Right cardiac atrium (tissue), 5 donors: ENCODE data around the gene SEMA3B. TPM values are rescaled to one million over a fixed set of nuclear protein-coding genes. Genes with fewer than 3 reads are reported as not detected.

Experiments used
- ATAC-seq, 2 donors: fragments of 200-7000 bp; cut with Tn5 transposase; one replicate each; pipeline versions ENCODE4 v1.8.0 to v1.9.1; 2020; ENCODE audit warnings: moderate library complexity in 2 of 2, mild to moderate bottlenecking in 1 of 2
- DNase-seq, 3 donors: peaks; one replicate each; pipeline ENCODE4 v3.0.0-alpha.2; 2020
- H3K27ac ChIP-seq: one replicate; pipeline ENCODE4 v1.5.1; 2013; ENCODE audit warnings: mild to moderate bottlenecking, low read length, control low read depth, moderate library complexity
- H3K27me3 ChIP-seq: one replicate; pipeline ENCODE4 v1.6.1; 2013; ENCODE audit not compliant: control insufficient read depth, insufficient read depth
- H3K4me1 ChIP-seq: one replicate; pipeline ENCODE4 v1.6.1; 2013; ENCODE audit warnings: low read length; ENCODE audit not compliant: control insufficient read depth, insufficient read depth
- H3K4me3 ChIP-seq: one replicate; pipeline ENCODE4 v1.5.1; 2013; ENCODE audit warnings: low read length, control low read depth
- H3K9me3 ChIP-seq: one replicate; pipeline ENCODE4 v1.6.1; 2013; ENCODE audit warnings: low read length; ENCODE audit not compliant: control insufficient read depth
- WGBS: extraction: QIAGEN DNeasy Blood & Tissue Kit; methylation state at CpG from one replicate; pipeline ENCODE4 v1.1.7; 2013; 5-methylcytosine and 5-hydroxymethylcytosine counted together
- intact Hi-C, 4 donors: fragments of 100-400 bp; cut with DNase I; formaldehyde crosslinking; loops; one replicate each; pipeline versions ENCODE4 v1.11.0 to v1.14.0; 2022 to 2023
- long read RNA-seq, 4 donors: library from polyadenylated mRNA; unstranded; transcript quantifications; one replicate each; pipeline ENCODE4 v2.0.0, GENCODE V29; 2020 to 2021
- polyA plus RNA-seq: library from polyadenylated mRNA; stranded (reverse); fragments of 200-250 nt; gene quantifications from one replicate; pipeline ENCODE4 v1.2.3, GENCODE V29; 2013
- total RNA-seq, 4 donors: library from RNA; stranded (reverse); fragmentation: NEBNext Ultra II Directional; extraction: Animal tissue kit (Norgen Biotek cat#: 25700); gene quantifications; one replicate each; pipeline ENCODE4 v1.2.1, GENCODE V29; 2021
- donor health status: healthy with polysubstance abuse.
- donor health status: DM: no; HTN: yes; CAD: no.
- donor health status: DM: no; HTN: no; CAD: no.
- donor health status: DM: no; HTN: yes; CAD: no; lungs with severe emphysema.
- donor health status: DM: yes; HTN: yes; CAD: no.

Gene SEMA3B
- total RNA-seq: 10 to 100 TPM; 19.2 to 33.9 (median 29.3) TPM
- 35.7 TPM for polyA plus RNA-seq
- long read RNA-seq, donor 1, transcript SEMA3B-213 (18 exons, 2,925 nt): major isoform, 26 of 118 reads
- long read RNA-seq, donor 1, transcript SEMA3B-212 (17 exons, 2,958 nt): minor isoform, 5 of 118 reads
- long read RNA-seq, donor 1, partial matches to known transcripts: 14 of 118 reads
- long read RNA-seq, donor 1, other reads (novel, unspliced or antisense): 62 of 118 reads
- long read RNA-seq, donor 2, transcript SEMA3B-213 (18 exons, 2,925 nt): major isoform, 19 of 110 reads
- long read RNA-seq, donor 2, partial matches to known transcripts: 12 of 110 reads
- long read RNA-seq, donor 2, other reads (novel, unspliced or antisense): 71 of 110 reads
- long read RNA-seq, donor 3, transcript SEMA3B-204 (17 exons, 2,755 nt): minor isoform, 12 of 209 reads
- long read RNA-seq, donor 3, transcript SEMA3B-212 (17 exons, 2,958 nt): minor isoform, 10 of 209 reads
- long read RNA-seq, donor 3, transcript SEMA3B-213 (18 exons, 2,925 nt): major isoform, 50 of 209 reads
- long read RNA-seq, donor 3, partial matches to known transcripts: 20 of 209 reads
- long read RNA-seq, donor 3, other reads (novel, unspliced or antisense): 115 of 209 reads
- long read RNA-seq, donor 4, transcript SEMA3B-213 (18 exons, 2,925 nt): major isoform, 16 of 69 reads
- long read RNA-seq, donor 4, partial matches to known transcripts: 6 of 69 reads
- long read RNA-seq, donor 4, other reads (novel, unspliced or antisense): 42 of 69 reads

- WGBS: 38% methylated on average over 21 of the region's 21 CpGs
- H3K4me1 ChIP-seq: peaks cover 14% of the 10 kb centered on the region
- peak; percentile 27 to 40 for ATAC-seq
- no peaks in the 10 kb centered on the region for H3K27me3 ChIP-seq
- intact Hi-C loops: no loop called here
- H3K4me3 ChIP-seq: peak within 1 kb of the TSS; percentile 3
- peak within 1 kb of the TSS; percentile 84 for H3K27ac ChIP-seq
- no peaks in the 10 kb centered on the region for H3K9me3 ChIP-seq
- DNase-seq: peak; percentile 73 to 87 (median 85)
These were observed at the start of gene SEMA3B for GRCh38 chr3:50268703-50269451. Gene SEMA3B (plus strand): TSS chr3:50269147. CDS start chr3:50269241, 94 bp downstream.

- Histone ChIP-seq H3K4me1 (peaks cover 3% of the 10 kb centered on the region), H3K4me3 (no peak overlapping the region), H3K27me3 (no peaks in the 10 kb centered on the region), H3K9me3 (no peaks in the 10 kb centered on the region), H3K27ac (no peak overlapping the region)
- intact Hi-C loops: no loop called here
- WGBS: 88% methylated on average over 5 of the region's 5 CpGs
- DNase-seq (no peak), ATAC-seq (no peak)
These were observed 49.7 kb upstream of the SEMA3B start for GRCh38 chr3:50219285-50219684.

GRCh38 chr3:50220109-50220508, 48.8 kb upstream of the SEMA3B start:
- DNase-seq (no peak), ATAC-seq (no peak)
- Histone ChIP-seq H3K27ac (no peak overlapping the region), H3K4me1 (peaks cover 3% of the 10 kb centered on the region), H3K27me3 (no peaks in the 10 kb centered on the region), H3K9me3 (no peaks in the 10 kb centered on the region), H3K4me3 (no peak overlapping the region)
- 50% methylated on average over 6 of the region's 6 CpGs for WGBS
- intact Hi-C loops: no loop called here

GRCh38 chr3:50221051-50221410, 47.9 kb upstream of the SEMA3B start:
- Histone ChIP-seq H3K27ac (no peak overlapping the region), H3K4me1 (peaks cover 3% of the 10 kb centered on the region), H3K27me3 (no peaks in the 10 kb centered on the region), H3K9me3 (no peaks in the 10 kb centered on the region), H3K4me3 (no peak overlapping the region)
- no peak for ATAC-seq
- peak in 1 of 3 donors; percentile 28 for DNase-seq
- 75% methylated on average over 4 of the region's 4 CpGs for WGBS
- intact Hi-C loops: no loop called here

GRCh38 chr3:50221411-50222168, 47.4 kb upstream of the SEMA3B start:
- intact Hi-C loops: no loop called here
- Histone ChIP-seq H3K27ac (no peak overlapping the region), H3K4me1 (peaks cover 3% of the 10 kb centered on the region), H3K4me3 (no peak overlapping the region), H3K9me3 (no peaks in the 10 kb centered on the region), H3K27me3 (no peaks in the 10 kb centered on the region)
- WGBS: 65% methylated on average over 12 of the region's 12 CpGs
- peak in 1 of 3 donors; percentile 42 for DNase-seq
- no peak for ATAC-seq

GRCh38 chr3:50222169-50222528, 46.8 kb upstream of the SEMA3B start:
- intact Hi-C loops: no loop called here
- Histone ChIP-seq H3K4me3 (no peak overlapping the region), H3K27me3 (no peaks in the 10 kb centered on the region), H3K27ac (no peak overlapping the region), H3K4me1 (peaks cover 3% of the 10 kb centered on the region), H3K9me3 (no peaks in the 10 kb centered on the region)
- no peak for DNase-seq
- no peak for ATAC-seq
- 68% methylated on average over 1 of the region's 1 CpG for WGBS

GRCh38 chr3:50224639-50225038, 44.3 kb upstream of the SEMA3B start:
- 70% methylated on average over 5 of the region's 5 CpGs for WGBS
- intact Hi-C loops: loop anchor here in 3 of 4 donors (2.0 to 5.0 kb wide), 4 partner anchors 32 to 98 kb away; partner anchors contain the start of genes GNAT1 (in 1 of the 3) and HYAL2 (in 1 of the 3)
- H3K27ac ChIP-seq: no peak overlapping the region
- H3K4me1 ChIP-seq: peaks cover 3% of the 10 kb centered on the region
- DNase-seq (no peak), ATAC-seq (no peak)
- H3K4me3 ChIP-seq: no peak overlapping the region
- no peaks in the 10 kb centered on the region for H3K27me3 ChIP-seq
- no peaks in the 10 kb centered on the region for H3K9me3 ChIP-seq

GRCh38 chr3:50226888-50227389, 42.0 kb upstream of the SEMA3B start:
- peak; percentile 39 to 49 for ATAC-seq
- peak in 2 of 3 donors; percentile 52 to 83 for DNase-seq
- no peaks in the 10 kb centered on the region for H3K27me3 ChIP-seq
- under 1% methylated on average over 40 of the region's 40 CpGs for WGBS
- peak overlapping the region; percentile 49 for H3K4me3 ChIP-seq
- intact Hi-C loops: loop anchor here (2.0 to 5.0 kb wide), 7 partner anchors 20 to 95 kb away; partner anchors contain the start of genes GNAT1 (in 1 of the 4) and HYAL2 (in 1 of the 4)
- H3K9me3 ChIP-seq: no peaks in the 10 kb centered on the region
- no peaks in the 10 kb centered on the region for H3K4me1 ChIP-seq
- H3K27ac ChIP-seq: no peak overlapping the region

- H3K27ac ChIP-seq: peak overlapping the region; percentile 54
- peak overlapping the region; percentile 49 for H3K4me3 ChIP-seq
- peak; percentile 92 to 97 (median 97) for DNase-seq
- ATAC-seq: peak; percentile 91 to 92
- no peaks in the 10 kb centered on the region for H3K27me3 ChIP-seq
- WGBS: 1% methylated on average over 51 of the region's 51 CpGs
- no peaks in the 10 kb centered on the region for H3K9me3 ChIP-seq
- intact Hi-C loops: loop anchor here (2.0 to 5.0 kb wide), 7 partner anchors 19 to 95 kb away; partner anchors contain the start of genes GNAT1 (in 1 of the 4) and HYAL2 (in 1 of the 4)
- H3K4me1 ChIP-seq: no peaks in the 10 kb centered on the region
These were observed 41.4 kb upstream of the SEMA3B start for GRCh38 chr3:50227390-50228183.
